GM21528 (cell line): ENCODE measurements around the gene TRIOBP.

Experiments
- ATAC-seq: cut with Tn5 transposase; IDR thresholded peaks from one replicate; pipeline ENCODE4 v1.9.1; 2021; ENCODE audit warnings: mild to moderate bottlenecking, moderate library complexity; ENCODE audit not compliant: unreplicated experiment, low FRiP score

The TRIOBP gene

DNA sequence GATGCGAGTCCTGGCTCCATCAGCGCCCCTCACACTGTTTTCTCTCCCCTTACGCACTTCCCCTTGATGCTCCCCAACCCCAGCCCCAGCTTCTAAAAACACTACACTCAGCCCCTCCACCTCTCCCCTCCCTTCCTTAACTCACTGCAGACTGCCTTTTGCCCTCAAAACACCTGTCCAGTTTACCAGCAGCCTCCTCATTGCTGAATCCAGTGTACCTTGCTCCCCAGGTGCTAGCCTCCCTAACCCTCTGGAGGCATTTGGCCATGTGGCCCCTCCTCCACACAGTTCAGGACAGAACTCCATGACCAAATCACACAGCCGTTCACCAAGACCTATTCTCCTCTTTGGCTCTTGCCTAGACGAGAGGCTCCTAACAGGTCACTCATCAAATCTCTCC lies 123.5 kb downstream of the TRIOBP start:
- no peak for ATAC-seq

DNA sequence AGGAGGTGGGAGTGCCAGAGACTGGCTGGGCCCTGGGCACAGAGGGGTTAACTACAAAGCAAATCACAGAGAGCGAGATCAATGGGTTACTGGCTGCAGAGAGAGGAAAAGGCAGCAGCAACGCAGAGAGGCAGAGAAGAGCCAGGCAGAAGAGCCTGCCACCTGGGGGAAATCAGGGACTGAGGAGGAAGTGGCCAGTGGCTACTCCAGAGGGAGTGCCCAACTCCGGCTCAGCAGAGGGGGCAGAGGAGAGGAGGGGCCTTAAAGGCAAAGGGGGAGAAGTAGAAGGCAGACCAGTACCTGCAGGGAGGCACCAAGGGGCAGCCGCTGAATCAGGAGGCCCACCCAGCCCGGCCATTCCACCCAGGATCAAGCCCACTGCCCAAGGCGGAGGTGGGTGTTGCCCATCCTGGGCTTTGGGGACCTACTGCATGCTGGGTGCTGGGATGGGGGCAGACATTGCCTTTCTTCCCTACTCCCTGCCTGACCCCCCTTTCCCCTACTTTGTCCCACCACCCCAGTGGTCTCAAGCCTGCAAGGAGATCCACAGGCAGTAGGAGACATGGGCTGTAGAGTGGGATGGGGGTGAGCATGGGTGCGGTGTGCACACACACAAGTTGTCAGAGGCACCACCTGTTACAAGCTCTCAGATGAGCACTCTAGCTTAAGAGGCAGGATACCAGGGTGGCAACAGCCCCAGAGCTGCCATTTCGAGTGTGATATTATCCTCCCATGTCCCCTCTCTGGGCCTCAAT lies 125.4 kb downstream of the TRIOBP start:
- ATAC-seq: no peak

DNA sequence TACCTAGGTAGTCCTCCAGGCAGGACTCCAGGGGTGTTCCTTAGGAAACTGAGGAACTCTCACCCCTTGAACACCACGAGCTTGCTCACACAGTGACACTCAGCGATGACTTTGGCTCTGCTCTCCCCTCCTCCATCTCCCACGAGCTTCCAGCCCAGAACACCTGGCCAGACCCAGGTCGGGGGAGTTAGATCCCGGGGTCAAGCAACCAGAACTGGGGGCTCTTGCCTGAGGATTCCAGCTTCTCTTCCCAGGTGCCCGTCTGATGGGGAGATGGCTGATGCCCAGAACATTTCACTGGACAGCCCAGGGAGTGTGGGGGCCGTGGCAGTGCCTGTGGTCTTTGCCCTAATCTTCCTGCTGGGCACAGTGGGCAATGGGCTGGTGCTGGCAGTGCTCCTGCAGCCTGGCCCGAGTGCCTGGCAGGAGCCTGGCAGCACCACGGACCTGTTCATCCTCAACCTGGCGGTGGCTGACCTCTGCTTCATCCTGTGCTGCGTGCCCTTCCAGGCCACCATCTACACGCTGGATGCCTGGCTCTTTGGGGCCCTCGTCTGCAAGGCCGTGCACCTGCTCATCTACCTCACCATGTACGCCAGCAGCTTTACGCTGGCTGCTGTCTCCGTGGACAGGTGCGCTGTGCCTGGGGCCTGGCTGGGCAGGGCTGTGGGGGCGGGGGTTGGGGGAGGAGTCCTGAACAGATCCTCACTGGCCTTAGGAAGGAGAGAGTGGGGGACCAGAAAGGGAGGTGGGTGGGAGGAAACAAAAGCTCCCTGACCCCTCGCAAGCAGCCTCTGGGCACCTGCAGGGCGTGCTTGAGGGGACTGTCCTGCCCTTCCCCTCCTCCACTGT lies 126.5 kb downstream of the TRIOBP start, which contains the start of gene GALR3:
GALR3 (plus strand) TSS at position 249 of the 852 bp plus-strand sequence; CDS start at position 274, 25 bp downstream.
- ATAC-seq: no peak

DNA sequence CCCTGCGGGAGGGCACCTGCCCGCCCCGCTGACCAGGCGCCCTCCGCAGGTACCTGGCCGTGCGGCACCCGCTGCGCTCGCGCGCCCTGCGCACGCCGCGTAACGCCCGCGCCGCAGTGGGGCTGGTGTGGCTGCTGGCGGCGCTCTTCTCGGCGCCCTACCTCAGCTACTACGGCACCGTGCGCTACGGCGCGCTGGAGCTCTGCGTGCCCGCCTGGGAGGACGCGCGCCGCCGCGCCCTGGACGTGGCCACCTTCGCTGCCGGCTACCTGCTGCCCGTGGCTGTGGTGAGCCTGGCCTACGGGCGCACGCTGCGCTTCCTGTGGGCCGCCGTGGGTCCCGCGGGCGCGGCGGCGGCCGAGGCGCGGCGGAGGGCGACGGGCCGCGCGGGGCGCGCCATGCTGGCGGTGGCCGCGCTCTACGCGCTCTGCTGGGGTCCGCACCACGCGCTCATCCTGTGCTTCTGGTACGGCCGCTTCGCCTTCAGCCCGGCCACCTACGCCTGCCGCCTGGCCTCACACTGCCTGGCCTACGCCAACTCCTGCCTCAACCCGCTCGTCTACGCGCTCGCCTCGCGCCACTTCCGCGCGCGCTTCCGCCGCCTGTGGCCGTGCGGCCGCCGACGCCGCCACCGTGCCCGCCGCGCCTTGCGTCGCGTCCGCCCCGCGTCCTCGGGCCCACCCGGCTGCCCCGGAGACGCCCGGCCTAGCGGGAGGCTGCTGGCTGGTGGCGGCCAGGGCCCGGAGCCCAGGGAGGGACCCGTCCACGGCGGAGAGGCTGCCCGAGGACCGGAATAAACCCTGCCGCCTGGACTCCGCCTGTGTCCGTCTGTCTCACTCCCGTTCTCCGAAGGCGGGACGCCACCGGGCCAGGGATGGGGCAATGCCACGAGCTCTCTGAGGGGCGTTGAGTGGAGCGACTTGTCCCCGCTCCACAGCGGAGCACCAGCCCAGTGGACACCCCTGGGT lies 128.1 kb downstream of the TRIOBP start:
- no peak for ATAC-seq
